Activated T-helper 17 cell treated with anti-CD3 and anti-CD28 coated beads, Interleukin-2, amount 50 U/mL, for 72 hours (primary cell): ENCODE measurements around the gene ASB6. TPM values are rescaled to one million over a fixed set of nuclear protein-coding genes. Genes with fewer than 3 reads are reported as not detected.
A peak's percentile ranks its signal among the peaks of the same experiment; 100 is the strongest.
"Not testable (repeated sequence)": the region's sequence is repeated elsewhere in the genome, so short reads cannot be mapped to it uniquely, and the experiment has no call there.

Source experiments
- ATAC-seq: fragments of 150-1000 bp; cut with Tn5 transposase; replicated peaks from 2 replicates; pipeline ENCODE4 v1.10.0; 2021; ENCODE audit warnings: mild to moderate bottlenecking, moderate library complexity
- H3K27ac Mint-ChIP-seq: one replicate; pipeline ENCODE4 v1.8.0; 2022; ENCODE audit warnings: mixed read lengths
- H3K27me3 Mint-ChIP-seq: one replicate; pipeline ENCODE4 v1.8.0; 2022; ENCODE audit warnings: mixed read lengths
- H3K36me3 Mint-ChIP-seq: one replicate; pipeline ENCODE4 v1.8.0; 2022; ENCODE audit warnings: low read depth, mild to moderate bottlenecking, mixed read lengths
- H3K4me1 Mint-ChIP-seq: one replicate; pipeline ENCODE4 v1.8.0; 2022; ENCODE audit warnings: mixed read lengths
- H3K4me3 Mint-ChIP-seq: one replicate; pipeline ENCODE4 v1.8.0; 2022; ENCODE audit warnings: mild to moderate bottlenecking, mixed read lengths
- H3K9me3 Mint-ChIP-seq: one replicate; pipeline ENCODE4 v1.8.0; 2022; ENCODE audit warnings: mixed read lengths
- total RNA-seq, 2 donors: library from RNA; stranded (reverse); gene quantifications; one replicate each; pipeline ENCODE4 v1.2.3, GENCODE V29; 2022

The ASB6 gene
- total RNA-seq, 2 donors from 2014 or later = 12.3 to 26.4 TPM

DNA sequence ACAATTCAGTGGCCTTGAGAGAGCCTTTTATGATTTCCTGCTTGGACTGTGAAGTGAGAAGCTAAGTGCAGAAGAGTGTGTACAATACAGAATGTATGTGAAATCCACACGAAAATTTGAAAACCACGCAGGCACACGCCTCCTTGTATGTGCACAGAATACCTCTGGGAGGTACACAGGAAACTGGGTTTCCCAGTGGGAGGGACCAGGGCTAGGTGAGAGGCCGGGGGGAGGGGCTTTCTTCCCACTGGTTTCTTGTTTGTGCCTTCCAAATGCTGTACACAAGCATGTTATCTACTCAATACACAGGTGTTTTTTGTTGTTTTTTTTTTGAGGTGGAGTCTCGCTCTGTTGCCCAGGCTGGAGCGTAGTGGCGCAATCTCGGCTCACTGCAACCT, 37.2 kb downstream of the ASB6 start:
- Mint-ChIP-seq H3K9me3 (no peaks in the 10 kb centered on the region), H3K4me1 (peaks cover 11% of the 10 kb centered on the region), H3K4me3 (no peak overlapping the region), H3K27ac (peak overlapping the region; percentile 56), H3K36me3 (no peaks in the 10 kb centered on the region), H3K27me3 (no peaks in the 10 kb centered on the region)
- no peak for ATAC-seq

- H3K36me3 Mint-ChIP-seq = no peaks in the 10 kb centered on the region
- H3K4me1 Mint-ChIP-seq = peaks cover 9% of the 10 kb centered on the region
- H3K4me3 Mint-ChIP-seq = no peak overlapping the region
- peak overlapping the region; percentile 56 for H3K27ac Mint-ChIP-seq
- H3K27me3 Mint-ChIP-seq = no peaks in the 10 kb centered on the region
- no peaks in the 10 kb centered on the region for H3K9me3 Mint-ChIP-seq
- no peak for ATAC-seq
Measured at GRCh38 chr9:129604056-129604765, 37.7 kb downstream of the ASB6 start.

- Mint-ChIP-seq H3K27me3 (no peaks in the 10 kb centered on the region), H3K36me3 (no peaks in the 10 kb centered on the region), H3K4me1 (peaks cover 15% of the 10 kb centered on the region), H3K9me3 (no peaks in the 10 kb centered on the region), H3K27ac (peak overlapping the region; percentile 33), H3K4me3 (no peak overlapping the region)
- peak; percentile 72 for ATAC-seq
Measured at GRCh38 chr9:129602598-129603415, 39.1 kb downstream of the ASB6 start.

DNA sequence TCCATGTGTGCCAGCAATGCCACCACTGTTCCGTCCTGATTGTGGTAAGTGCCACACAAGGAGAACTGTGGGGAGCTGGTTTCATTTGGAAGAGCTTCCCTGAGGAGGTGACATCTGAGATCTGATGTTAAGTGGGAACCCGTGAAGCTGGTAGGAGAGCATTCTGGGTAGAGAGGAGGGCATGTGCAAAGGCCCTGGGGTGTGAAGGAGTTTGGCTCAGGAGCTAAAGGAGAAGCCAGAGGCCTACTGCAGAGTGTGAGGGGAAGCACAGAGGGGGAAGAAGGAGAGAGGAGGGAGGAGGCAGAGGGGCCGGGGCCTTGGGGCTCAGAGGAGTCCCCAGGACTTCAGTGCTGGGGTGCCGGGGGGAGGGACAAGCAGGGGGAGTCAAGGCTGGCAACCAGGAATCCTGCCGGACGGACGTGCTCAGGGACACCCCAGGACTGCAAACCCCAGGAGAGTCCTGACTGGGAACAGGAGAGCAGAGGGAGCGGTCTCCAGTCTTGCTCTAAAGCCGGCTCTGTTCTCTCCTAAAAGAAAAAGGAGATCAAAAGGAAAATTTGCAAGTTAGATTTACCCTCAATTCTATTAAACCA, 40.8 kb downstream of the ASB6 start:
- no peaks in the 10 kb centered on the region for H3K27me3 Mint-ChIP-seq
- H3K4me3 Mint-ChIP-seq = no peak overlapping the region
- H3K9me3 Mint-ChIP-seq = no peaks in the 10 kb centered on the region
- H3K4me1 Mint-ChIP-seq = peaks cover 11% of the 10 kb centered on the region
- ATAC-seq = no peak
- no peak overlapping the region for H3K27ac Mint-ChIP-seq
- no peaks in the 10 kb centered on the region for H3K36me3 Mint-ChIP-seq

DNA sequence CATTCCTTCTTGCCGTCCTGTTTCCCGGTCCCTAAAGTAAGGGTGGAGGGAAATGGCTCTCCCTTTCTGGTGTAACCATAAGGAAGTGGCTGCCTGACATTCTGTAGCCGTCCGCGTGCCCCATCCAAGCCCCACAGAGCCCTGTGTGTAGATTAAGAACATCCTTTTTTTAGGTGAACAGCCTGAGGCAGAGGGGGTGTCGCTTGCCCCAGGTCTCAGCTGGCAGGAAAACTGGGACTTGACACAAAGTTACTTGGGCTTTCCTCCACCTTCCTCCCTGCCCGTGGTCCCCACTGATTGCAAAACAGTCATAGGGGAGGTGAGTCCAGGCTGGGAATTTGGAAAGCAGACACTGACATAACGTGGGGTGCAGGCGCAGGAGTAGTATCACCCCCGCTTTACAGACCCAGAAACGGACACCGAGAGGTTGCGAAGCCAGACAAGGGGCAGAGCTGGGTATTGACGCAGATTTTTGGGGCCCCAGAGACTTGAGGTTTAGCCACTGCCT, 43.8 kb downstream of the ASB6 start:
- H3K9me3 Mint-ChIP-seq = no peaks in the 10 kb centered on the region
- H3K4me1 Mint-ChIP-seq = peaks cover 12% of the 10 kb centered on the region
- peak overlapping the region; percentile 74 for H3K27ac Mint-ChIP-seq
- no peaks in the 10 kb centered on the region for H3K36me3 Mint-ChIP-seq
- ATAC-seq = no peak
- no peaks in the 10 kb centered on the region for H3K27me3 Mint-ChIP-seq
- peak overlapping the region; percentile 73 for H3K4me3 Mint-ChIP-seq

DNA sequence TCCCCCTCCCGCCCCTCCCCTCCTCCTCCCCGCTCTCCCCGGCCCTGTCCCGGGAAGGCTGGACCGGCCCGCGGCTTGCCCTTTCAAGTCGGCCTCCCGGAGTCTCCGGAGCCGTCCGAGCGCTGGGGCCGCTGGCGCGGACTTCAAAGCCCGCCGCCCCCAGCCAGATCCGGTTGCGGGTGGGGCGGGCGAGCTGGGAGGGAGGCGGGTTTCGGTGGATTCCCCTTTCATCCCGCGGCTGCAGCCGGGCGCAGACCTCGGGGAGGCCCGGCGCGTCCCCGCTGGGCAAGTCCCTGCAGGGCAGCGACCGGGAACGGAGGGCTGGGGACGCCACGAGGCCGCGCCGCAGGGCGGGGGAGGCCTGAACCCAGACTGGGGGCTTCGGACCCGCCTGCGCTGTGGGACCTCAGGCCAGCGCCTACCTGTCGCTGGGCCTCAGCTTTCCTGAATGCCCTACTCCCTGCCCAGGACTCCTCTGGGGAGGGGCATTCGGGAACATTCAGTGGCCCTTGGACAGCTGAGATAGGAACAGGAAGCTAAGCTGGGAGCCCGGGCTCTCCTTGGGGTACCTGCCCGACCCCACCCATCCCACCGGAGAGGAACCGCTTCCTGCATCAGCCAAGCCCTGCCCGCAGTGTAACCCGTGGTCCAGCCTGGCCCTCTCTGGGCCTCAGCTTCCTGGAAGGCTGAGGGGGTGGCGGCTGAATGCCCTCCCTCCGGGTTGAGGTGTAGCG, 44.4 kb downstream of the ASB6 start:
- Mint-ChIP-seq H3K27ac (peak overlapping the region; percentile 74), H3K4me3 (peak overlapping the region; percentile 73), H3K27me3 (no peaks in the 10 kb centered on the region), H3K9me3 (no peaks in the 10 kb centered on the region), H3K36me3 (no peaks in the 10 kb centered on the region), H3K4me1 (peaks cover 12% of the 10 kb centered on the region)
- peak; percentile 81 for ATAC-seq

GRCh38 chr9:129596541-129597331, 45.2 kb downstream of the ASB6 start:
- H3K36me3 Mint-ChIP-seq = no peaks in the 10 kb centered on the region
- H3K4me1 Mint-ChIP-seq = peaks cover 12% of the 10 kb centered on the region
- H3K27me3 Mint-ChIP-seq = no peaks in the 10 kb centered on the region
- H3K9me3 Mint-ChIP-seq = no peaks in the 10 kb centered on the region
- H3K27ac Mint-ChIP-seq = no peak overlapping the region
- peak; percentile 29 for ATAC-seq
- H3K4me3 Mint-ChIP-seq = peak overlapping the region; percentile 9

GRCh38 chr9:129595903-129596540, 45.9 kb downstream of the ASB6 start:
- no peaks in the 10 kb centered on the region for H3K9me3 Mint-ChIP-seq
- H3K4me1 Mint-ChIP-seq = peaks cover 12% of the 10 kb centered on the region
- H3K36me3 Mint-ChIP-seq = no peaks in the 10 kb centered on the region
- H3K4me3 Mint-ChIP-seq = peak overlapping the region; percentile 9
- ATAC-seq = no peak
- H3K27me3 Mint-ChIP-seq = no peaks in the 10 kb centered on the region
- peak overlapping the region; percentile 15 for H3K27ac Mint-ChIP-seq

DNA sequence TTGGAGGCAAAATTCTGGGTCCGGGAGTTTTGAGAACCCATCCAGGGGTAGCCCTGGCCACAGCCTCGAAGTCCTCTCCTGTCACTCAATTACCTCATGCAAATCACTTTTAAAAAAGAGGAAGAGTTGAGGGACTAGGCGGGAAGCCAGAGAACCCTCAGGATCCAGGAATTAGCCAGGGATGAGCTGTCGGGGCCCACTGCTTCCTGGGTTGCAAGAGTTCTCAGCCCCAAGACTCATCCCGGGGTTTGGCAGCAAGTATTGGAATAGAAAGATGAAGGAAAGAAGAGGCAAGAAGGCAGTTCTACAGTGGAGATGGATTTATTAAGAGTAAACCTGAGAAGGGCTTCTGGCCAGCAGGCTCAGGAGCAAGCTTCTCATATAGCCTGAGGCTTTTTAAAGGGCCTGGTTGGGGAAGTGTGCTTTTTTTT, 46.6 kb downstream of the ASB6 start:
- peaks cover 12% of the 10 kb centered on the region for H3K4me1 Mint-ChIP-seq
- H3K9me3 Mint-ChIP-seq = no peaks in the 10 kb centered on the region
- peak overlapping the region; percentile 9 for H3K4me3 Mint-ChIP-seq
- H3K27ac Mint-ChIP-seq = no peak overlapping the region
- no peaks in the 10 kb centered on the region for H3K27me3 Mint-ChIP-seq
- no peak for ATAC-seq
- no peaks in the 10 kb centered on the region for H3K36me3 Mint-ChIP-seq

GRCh38 chr9:129594632-129595031, 47.3 kb downstream of the ASB6 start:
- no peak for ATAC-seq
- no peak overlapping the region for H3K4me3 Mint-ChIP-seq
- no peaks in the 10 kb centered on the region for H3K36me3 Mint-ChIP-seq
- H3K27me3 Mint-ChIP-seq = peaks cover 4% of the 10 kb centered on the region
- peaks cover 16% of the 10 kb centered on the region for H3K4me1 Mint-ChIP-seq
- no peaks in the 10 kb centered on the region for H3K9me3 Mint-ChIP-seq
- no peak overlapping the region for H3K27ac Mint-ChIP-seq

DNA sequence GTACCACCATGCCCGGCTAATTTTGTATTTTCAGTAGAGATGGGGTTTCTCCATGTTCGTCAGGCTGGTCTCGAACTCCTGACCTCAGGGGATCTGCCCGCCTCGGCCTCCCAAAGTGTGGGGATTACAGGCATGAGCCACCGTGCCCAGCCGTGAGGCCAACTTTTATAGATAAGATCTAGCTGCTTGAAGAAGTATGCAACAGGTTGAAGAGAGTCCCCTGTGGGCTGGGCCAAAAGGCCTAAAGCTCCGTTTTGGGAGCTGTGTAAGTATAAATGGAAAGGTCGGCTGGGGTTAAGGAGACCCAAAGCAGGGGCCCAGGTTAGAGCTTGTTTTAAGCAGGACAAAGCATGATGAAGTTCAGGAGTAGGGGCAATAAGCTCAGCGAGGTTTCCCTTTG, 49.2 kb downstream of the ASB6 start:
- ATAC-seq, H3K36me3 Mint-ChIP-seq, H3K27ac Mint-ChIP-seq, H3K9me3 Mint-ChIP-seq, H3K27me3 Mint-ChIP-seq, H3K4me3 Mint-ChIP-seq: not testable (repeated sequence)
- H3K4me1 Mint-ChIP-seq = peaks cover 10% of the 10 kb centered on the region

- no peak overlapping the region for H3K27ac Mint-ChIP-seq
- no peaks in the 10 kb centered on the region for H3K36me3 Mint-ChIP-seq
- peaks cover 10% of the 10 kb centered on the region for H3K4me1 Mint-ChIP-seq
- peaks cover 4% of the 10 kb centered on the region for H3K27me3 Mint-ChIP-seq
- no peak overlapping the region for H3K4me3 Mint-ChIP-seq
- no peaks in the 10 kb centered on the region for H3K9me3 Mint-ChIP-seq
- no peak for ATAC-seq
Measured at GRCh38 chr9:129591916-129592315, 50.0 kb downstream of the ASB6 start.

DNA sequence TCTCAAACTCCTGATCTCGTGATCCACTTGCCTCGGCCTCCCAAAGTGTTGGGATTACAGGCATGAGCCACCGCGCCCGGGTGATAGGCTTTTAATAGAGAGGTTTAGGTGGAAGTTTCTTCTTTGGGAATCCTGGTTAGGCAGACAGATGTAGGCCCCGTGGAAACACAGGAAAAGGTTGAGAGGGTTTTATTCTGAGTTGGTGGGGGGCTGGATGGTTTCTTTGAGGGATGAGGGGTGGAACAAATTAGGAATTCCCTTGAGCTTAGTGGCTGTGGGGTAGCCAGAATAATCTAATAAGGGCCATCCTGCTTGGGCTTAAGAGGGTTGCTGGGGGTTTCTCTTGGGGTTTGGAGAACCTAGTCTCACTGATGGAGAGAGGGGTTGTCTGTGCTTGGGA, 51.5 kb downstream of the ASB6 start:
- no peaks in the 10 kb centered on the region for H3K36me3 Mint-ChIP-seq
- no peak overlapping the region for H3K27ac Mint-ChIP-seq
- peaks cover 4% of the 10 kb centered on the region for H3K27me3 Mint-ChIP-seq
- H3K4me3 Mint-ChIP-seq = no peak overlapping the region
- no peak for ATAC-seq
- no peaks in the 10 kb centered on the region for H3K9me3 Mint-ChIP-seq
- H3K4me1 Mint-ChIP-seq = peaks cover 15% of the 10 kb centered on the region
